ENCODE results near the gene LDAH.
"Not testable (repeated sequence)": the region's sequence is repeated elsewhere in the genome, so short reads cannot be mapped to it uniquely, and the experiment has no call there.

Gene LDAH

DNA sequence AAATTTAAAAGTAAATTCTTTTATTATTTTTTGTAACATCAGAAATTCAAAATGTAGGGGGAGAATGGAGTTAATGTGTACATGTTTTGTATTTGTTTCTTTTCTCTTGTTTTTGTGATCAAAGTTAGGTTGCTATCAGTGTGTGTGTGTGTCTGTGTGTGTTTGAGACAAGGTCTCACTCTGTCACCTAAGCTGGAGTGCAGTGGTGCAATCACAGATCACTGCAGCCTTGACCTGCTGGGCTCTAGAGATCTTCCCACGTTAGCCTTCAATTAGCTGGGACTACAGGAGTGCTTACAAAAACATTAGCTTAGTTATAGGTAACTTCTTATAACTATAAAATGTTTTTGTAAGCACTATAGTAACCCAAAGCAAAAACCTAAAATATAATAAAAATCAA, 105.3 kb downstream of the LDAH start:
- no peak for DNase-seq

DNA sequence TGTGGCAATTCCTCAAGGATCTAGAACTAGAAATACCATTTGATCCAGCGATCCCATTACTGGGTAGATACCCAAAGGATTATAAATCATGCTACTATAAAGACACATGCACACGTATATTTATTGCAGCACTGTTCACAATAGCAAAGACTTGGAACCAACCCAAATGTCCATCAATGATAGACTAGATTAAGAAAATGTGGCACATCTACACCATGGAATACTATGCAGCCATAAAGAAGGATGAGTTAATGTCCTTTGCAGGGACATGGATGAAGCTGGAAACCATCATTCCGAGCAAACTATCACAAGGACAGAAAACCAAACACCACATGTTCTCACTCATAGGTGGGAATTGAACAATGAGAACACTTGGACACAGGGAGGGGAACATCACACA, 106.7 kb downstream of the LDAH start:
- not testable (repeated sequence) for DNase-seq

GRCh38 chr2:20714412-20714811, 108.5 kb downstream of the LDAH start:
- DNase-seq: not testable (repeated sequence)

GRCh38 chr2:20713585-20713984, 109.3 kb downstream of the LDAH start:
- DNase-seq: not testable (repeated sequence)

- DNase-seq: not testable (repeated sequence)
Observed at GRCh38 chr2:20711641-20712040, 111.3 kb downstream of the LDAH start.

GRCh38 chr2:20707601-20708000, 115.3 kb downstream of the LDAH start:
- DNase-seq: no peak

DNA sequence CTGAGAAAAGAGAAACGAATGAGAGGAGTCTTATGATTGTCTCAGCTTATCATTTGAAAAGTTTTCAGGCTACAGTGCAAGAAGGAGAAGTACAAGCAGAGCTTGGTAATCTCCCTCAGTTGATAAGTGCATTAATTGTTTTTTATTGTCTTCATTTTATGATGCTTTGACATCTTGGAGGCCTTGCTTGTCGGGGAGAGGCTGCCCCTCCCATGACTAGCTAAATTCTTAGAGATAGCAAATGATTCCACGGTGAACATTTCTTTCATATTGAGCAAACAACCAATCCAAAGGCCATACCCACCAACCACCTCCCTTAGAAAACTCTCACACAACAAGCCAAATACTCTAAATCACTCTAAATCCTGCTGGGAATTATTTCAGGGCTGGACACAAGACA, 116.1 kb downstream of the LDAH start:
- no peak for DNase-seq

GRCh38 chr2:20706217-20706616, 116.7 kb downstream of the LDAH start:
- no peak for DNase-seq

GRCh38 chr2:20704886-20705285, 118.0 kb downstream of the LDAH start:
- no peak for DNase-seq

- no peak for DNase-seq
Observed at GRCh38 chr2:20702563-20702962, 120.3 kb downstream of the LDAH start.

- DNase-seq: no peak
Observed at GRCh38 chr2:20698916-20699613, 123.8 kb downstream of the LDAH start.

DNA sequence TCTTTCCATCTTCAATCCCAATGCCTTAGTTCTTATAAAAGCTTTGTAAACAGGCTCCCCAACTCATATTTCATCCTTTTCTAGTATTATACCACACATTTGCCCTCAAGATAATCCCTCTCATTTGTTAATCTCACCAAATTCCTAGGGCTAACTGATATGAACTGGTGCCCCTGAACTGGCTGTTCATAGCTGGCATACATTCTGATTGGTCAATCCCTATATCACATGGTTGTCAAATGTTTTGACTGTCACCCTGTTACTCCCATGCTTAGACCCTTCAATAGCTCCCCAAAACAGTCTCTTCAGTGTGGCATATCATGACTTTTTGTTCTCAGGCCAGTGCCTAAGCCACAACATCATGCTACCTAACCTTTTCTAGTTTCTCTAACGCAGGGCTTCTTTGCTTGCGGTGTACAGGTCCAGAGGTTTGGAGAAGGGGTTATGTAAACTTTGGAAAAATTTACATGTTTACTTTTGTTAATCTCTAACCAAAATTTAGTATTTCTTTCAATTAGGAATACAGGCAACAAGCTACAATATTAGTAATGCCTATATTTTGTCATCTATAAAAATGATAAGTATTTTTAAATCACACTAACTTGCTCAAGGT, 125.5 kb downstream of the LDAH start:
- DNase-seq: no peak

- no peak for DNase-seq
Observed at GRCh38 chr2:20696366-20696765, 126.5 kb downstream of the LDAH start.

- DNase-seq: no peak
Observed at GRCh38 chr2:20693317-20693716, 129.6 kb downstream of the LDAH start.

DNA sequence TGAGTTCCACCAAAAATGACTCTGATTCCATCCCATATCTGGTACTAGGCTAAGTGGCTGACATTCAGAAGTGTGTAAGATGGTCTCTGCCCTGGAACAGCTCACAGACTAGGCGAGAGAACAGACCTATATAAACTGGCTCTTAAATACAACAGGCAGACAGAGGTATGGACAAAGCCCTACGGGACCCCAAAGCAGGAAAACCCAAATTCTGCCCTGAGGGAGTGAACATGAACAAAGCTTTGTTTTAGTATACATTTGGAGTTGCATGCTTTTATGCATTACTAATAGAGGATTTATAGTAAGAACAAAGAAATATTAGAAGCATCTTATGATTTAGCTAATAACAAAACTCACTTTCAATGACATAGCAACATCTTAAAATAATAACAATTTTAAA, 130.8 kb downstream of the LDAH start:
- DNase-seq: no peak

GRCh38 chr2:20691076-20691734, 131.7 kb downstream of the LDAH start:
- DNase-seq: no peak

DNA sequence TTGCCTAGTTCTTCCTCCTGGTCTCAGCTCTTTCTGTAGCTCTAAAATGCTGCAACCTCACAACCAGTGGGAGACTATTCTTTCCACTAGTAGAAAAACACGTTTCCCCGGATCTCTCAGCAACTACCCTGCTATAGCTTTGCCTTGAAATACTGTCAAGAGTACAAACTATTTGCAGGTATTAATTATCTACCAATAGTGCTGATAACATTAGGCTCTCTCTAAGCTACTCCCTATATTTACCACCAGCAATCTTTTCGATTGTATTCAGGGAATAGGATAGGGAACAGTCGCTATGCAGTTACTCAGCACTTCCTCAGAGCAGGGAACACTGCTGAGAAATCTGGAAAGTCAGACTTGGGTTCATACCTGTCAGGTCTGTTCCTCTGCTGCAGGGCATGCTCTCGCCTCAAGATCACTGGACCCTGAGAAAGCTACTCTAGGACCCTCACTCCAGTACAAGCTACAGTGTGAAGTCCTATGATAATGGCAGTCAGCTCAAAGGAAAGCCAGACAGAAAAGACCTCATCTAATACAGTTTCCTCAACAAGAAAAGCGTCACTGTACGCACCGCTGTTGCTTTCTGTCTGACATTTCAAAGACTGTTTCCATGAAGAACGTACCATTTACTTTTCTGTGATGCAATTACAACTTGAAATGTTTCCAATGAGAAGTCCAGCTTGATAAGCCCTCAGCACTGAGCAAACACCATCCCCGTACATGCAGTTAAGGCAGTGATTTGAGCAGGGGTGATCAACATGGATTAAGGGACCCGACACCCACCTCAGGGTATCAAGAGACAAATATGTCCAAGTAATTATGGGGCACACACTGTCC, 133.3 kb downstream of the LDAH start:
- DNase-seq: no peak

- DNase-seq: no peak
Observed at GRCh38 chr2:20687260-20687832, 135.6 kb downstream of the LDAH start.

- no peak for DNase-seq
Observed at GRCh38 chr2:20684581-20685063, 138.3 kb downstream of the LDAH start.

- DNase-seq: no peak
Observed at GRCh38 chr2:20682167-20682920, 140.6 kb downstream of the LDAH start.

DNA sequence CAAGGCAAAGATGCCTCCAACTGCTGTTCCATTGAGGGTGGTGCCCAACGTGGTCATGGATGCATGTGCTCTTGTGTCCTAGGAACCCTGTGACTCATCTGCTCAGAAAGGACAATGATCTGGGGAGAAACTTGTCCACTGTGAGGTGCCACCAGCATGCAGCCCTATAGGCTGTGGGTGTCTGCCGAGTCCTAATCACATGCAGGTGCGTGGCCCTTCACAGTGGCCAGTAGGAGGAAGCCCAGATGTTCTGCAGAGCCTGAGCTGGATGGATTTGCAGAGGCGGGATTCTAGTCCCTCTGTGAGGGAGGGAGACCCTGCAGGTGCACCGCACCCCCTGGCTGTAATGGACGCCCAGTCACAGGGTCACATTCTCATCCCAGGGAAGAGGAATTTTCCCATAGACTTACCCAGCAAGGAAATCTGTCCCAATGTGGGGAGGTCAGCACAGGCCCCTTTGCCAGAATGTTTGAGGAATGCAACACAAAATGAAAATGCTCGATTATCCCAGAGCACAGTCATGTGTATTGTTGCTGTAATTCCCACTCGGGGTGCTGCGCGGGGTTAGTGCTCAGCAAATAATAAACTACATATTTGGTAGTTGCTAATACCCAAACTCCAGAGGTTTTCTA, 142.0 kb downstream of the LDAH start:
- no peak for DNase-seq

DNA sequence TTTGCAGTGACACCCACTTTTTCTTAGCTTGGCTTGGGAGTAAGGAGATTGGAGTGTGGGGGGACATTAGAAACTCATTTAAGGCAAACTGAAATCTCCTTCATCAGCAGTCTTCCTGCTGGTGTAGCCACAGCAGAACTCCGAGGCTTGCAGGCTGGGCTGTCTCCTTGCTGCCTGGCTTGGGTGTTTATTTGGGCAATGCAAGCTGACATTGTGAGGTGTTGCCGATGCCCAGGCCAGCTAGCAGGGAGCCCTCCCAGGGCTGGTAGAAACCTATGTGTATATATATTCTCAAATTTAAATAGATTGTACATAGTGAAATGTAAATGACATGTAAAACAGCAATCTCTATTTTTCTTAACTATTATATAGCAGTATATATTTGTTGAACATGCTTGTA, 144.1 kb downstream of the LDAH start:
- DNase-seq: no peak

Measured in SW 1271 (cell line).